Dedifferentiated amniotic fluid mesenchymal stem cell (primary cell): ENCODE results near the gene GSAP.
A peak's percentile ranks its signal among the peaks of the same experiment; 100 is the strongest.

Experiments
- DNase-seq: peaks from one replicate; pipeline ENCODE4 v3.0.0-alpha.2; 2016; ENCODE audit errors: extremely low spot score

GSAP gene

GRCh38 chr7:77439572-77439971 lies 23.4 kb upstream of the GSAP start:
- no peak for DNase-seq

GRCh38 chr7:77438131-77438530 lies 22.0 kb upstream of the GSAP start:
- no peak for DNase-seq

GRCh38 chr7:77434570-77435275 lies 18.6 kb upstream of the GSAP start:
- DNase-seq, result no peak

GRCh38 chr7:77433901-77434300 lies 17.8 kb upstream of the GSAP start:
- DNase-seq, result no peak

- DNase-seq, result no peak
Observed at GRCh38 chr7:77430927-77431326, 14.8 kb upstream of the GSAP start.

- DNase-seq, result no peak
Observed at GRCh38 chr7:77428777-77429231, 12.7 kb upstream of the GSAP start.

- DNase-seq, result no peak
Observed at GRCh38 chr7:77427996-77428603, 12.0 kb upstream of the GSAP start.

- DNase-seq, result peak; percentile 32
Observed at GRCh38 chr7:77426521-77427051, 10.4 kb upstream of the GSAP start.

- no peak for DNase-seq
Observed at GRCh38 chr7:77426052-77426404, 9.9 kb upstream of the GSAP start.

GRCh38 chr7:77425101-77426051 lies 9.2 kb upstream of the GSAP start:
- DNase-seq, result no peak

GRCh38 chr7:77422500-77422899 lies 6.4 kb upstream of the GSAP start:
- DNase-seq, result no peak

- no peak for DNase-seq
Observed at GRCh38 chr7:77420986-77421672, 5.0 kb upstream of the GSAP start.

GRCh38 chr7:77420438-77420837 lies 4.3 kb upstream of the GSAP start:
- DNase-seq, result no peak

- no peak for DNase-seq
Observed at GRCh38 chr7:77419102-77419501, 3.0 kb upstream of the GSAP start.

GRCh38 chr7:77417801-77418200 lies 1.7 kb upstream of the GSAP start:
- no peak for DNase-seq

- no peak for DNase-seq
Observed at GRCh38 chr7:77416621-77417371, 647 bp upstream of the GSAP start.

- DNase-seq, result no peak
Observed at GRCh38 chr7:77415476-77415822, 700 bp downstream of the GSAP start.

GRCh38 chr7:77413861-77414424 lies 2.2 kb downstream of the GSAP start:
- DNase-seq, result no peak

GRCh38 chr7:77413128-77413527 lies 3.0 kb downstream of the GSAP start:
- DNase-seq, result no peak

- peak; percentile 20 for DNase-seq
Observed at GRCh38 chr7:77409739-77410547, 6.2 kb downstream of the GSAP start.
